SK-N-SH (cell line): ENCODE data around the gene AVPR2.

Experiments used
- FOXJ3 ChIP-seq: sonication (generic); formaldehyde crosslinking; IDR thresholded peaks from 2 replicates; pipeline ENCODE4 v1.5.1; 2020; ENCODE audit warnings: mild to moderate bottlenecking, missing genetic modification reagents
- MAX ChIP-seq: IDR thresholded peaks from 2 replicates; pipeline ENCODE4 v1.4.0; 2012; ENCODE audit warnings: low read depth
- RAD21 ChIP-seq: IDR thresholded peaks from 2 replicates; pipeline ENCODE4 v1.6.1; 2012; ENCODE audit warnings: mild to moderate bottlenecking, low read length
- USF1 ChIP-seq: IDR thresholded peaks from 2 replicates; pipeline ENCODE4 v1.4.0; 2012; ENCODE audit warnings: low read depth, borderline replicate concordance

GRCh38 chrX:153934762-153935325 is 30.4 kb downstream of the AVPR2 start, which contains the start of gene NAA10:
- TF ChIP-seq MAX (no peak), RAD21 (no peak), USF1 (no peak), FOXJ3 (no peak)
